ENCODE data around the gene EFHB.
"Not testable (repeated sequence)": the region's sequence is repeated elsewhere in the genome, so short reads cannot be mapped to it uniquely, and the experiment has no call there.

EFHB gene, protein sequence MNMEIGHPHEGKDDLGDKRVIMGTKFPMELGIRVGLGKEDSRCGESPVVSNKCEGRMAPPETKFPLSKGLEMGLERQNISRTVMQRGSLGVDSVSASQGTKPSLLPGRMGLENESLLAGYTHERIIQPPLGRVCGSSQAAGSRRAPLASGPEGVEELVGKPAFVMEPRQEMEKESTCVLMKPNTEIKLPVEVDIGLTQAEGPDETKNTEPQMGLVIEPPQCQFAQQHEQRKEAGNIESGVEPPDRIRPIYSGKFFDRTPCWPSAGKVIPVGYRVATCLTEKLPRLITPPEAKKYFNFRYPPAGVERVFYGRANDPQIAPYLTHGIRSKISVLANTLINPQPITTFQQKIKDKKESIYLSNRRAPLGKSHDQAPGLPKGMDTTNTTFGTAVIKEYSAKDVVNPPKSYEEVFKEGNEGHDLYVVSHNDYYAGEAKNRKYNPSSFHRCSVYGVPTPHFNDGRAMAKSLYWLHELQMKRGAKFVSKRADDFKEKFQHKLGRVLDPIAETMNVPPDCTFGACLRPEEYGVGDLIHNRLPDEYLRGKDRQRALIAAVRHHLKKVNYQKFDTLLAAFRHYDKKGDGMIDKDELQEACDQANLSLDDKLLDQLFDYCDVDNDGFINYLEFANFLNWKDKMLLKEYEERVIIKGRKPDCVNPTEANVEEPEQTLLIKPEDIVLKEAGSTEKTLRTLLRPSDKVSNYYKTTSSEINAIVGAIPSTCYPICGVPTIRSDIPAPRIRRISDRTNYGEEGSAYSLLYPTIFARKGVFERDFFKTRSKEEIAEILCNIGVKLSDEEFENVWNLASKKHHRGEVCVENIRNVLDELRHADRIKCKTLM

DNA sequence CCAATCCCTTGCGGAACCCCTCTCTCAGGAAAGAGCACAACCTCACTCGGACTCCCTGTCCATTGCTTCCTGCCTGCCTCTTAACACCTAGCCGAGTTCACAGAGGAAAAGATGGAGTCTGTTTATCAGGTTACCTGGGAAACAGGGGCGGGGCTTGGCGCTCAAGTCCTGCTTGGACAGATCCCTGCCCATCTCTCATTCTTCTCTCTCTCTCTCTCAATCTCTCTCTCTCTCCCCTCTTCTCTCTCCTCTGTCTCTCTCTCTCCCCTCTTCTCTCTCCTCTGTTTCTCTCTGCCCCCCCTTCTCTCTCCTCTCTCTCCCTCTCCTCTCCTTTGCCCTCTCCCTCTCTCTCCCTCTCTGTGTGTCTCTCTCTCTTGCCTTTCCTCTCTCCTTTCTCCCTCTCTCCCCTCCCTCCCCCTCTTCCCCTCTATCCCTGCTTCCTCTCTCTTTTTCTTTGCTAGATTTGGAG, at the start of gene EFHB:
TSS of gene EFHB (minus strand) at position 120 of the 469 bp plus-strand sequence. CDS start 199 bp downstream, outside the sequence.
- no peak for DNase-seq

DNA sequence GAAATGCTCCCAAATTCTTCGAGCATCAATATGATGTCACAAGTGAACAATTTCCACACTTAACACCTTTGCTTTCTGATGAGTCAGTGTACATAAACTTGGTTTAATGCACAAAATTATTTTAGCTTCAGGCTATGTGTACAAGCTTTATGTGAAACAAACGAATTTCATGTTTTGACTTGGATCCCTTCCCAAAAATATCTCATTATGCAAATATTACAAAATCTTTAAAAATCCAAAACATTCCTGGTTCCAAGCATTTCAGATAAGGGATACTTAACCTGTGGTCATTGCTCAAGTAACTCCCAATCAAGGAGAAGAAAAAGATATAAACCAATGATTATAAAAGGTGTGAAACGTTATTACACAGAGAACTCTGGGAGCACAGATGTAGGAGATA, 38.0 kb upstream of the EFHB start:
- DNase-seq, result no peak

DNA sequence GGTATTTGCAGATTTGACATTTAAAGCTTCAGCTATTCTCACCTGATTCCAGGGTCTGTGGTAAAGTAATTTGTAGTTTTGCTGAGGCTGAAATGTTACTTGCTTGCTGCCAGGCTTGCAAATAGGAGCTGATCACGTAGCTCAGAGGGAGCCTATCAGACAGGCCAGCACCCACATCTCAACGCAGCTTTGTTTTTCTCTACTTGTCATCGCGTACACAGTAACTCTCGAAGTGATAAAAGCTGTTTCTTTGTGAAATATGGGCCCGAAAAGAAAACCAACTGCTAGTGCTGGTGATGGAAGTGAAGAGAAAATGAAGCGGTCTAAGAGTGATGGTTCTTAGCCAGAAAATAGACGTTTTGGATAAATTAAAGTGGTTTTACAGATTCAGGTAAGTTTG, 36.3 kb upstream of the EFHB start:
- no peak for DNase-seq

DNA sequence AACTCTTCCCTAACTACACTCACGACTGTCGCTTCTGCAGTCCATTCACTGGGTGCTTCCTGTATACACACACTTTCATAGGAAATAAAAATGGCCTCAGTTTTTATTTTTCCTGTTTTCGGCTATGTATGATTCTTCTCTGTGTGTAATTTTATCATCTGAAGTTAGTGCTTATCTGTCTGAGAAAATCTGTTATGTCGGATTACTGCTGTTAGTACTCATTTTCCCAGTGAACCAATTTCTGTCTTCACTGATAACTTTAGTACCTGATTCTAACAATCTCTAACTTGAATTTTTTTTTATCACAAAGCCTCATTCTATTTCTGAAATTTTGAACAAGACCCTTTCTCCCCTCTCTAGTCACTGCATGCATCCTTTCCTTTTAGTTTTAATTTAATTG, 33.8 kb upstream of the EFHB start:
- no peak for DNase-seq

DNA sequence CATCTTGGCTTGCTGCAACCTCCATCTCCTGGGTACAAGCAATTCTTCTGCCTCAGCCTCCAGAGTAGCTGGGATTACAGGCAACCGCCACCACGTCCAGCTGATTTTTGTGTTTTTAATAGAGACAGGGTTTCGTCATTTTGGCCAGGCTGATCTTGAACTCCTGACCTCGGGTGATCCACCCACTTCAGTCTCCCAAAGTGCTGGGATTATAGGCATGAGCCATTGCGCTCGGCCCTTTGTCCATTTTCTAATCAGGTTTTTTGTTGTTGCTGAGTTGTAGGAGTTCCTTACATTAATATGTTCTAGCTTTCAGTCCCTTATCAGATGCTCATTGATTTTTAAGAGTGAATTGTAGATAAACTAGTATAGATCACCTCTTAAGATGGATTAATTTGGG, 33.2 kb upstream of the EFHB start:
- DNase-seq, result no peak

DNA sequence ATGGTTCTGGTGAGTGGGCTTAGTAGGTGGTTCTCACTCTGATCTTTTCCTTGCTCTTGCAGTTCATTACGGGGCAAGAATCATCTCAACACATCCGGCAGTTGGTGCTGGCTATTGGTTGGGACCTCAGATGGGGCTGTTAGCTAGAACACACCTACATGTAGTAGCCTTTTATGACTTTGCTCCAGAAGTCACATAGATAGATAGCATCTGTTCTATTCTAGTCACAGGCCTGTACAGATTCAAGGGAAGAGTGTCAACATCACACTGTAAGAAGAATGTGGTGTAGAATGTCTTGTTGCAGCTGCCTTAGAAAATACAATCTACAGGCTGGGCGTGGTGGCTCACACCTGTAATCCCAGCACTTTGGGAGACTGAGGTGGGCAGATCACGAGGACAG, 27.9 kb upstream of the EFHB start:
- DNase-seq, result no peak

DNA sequence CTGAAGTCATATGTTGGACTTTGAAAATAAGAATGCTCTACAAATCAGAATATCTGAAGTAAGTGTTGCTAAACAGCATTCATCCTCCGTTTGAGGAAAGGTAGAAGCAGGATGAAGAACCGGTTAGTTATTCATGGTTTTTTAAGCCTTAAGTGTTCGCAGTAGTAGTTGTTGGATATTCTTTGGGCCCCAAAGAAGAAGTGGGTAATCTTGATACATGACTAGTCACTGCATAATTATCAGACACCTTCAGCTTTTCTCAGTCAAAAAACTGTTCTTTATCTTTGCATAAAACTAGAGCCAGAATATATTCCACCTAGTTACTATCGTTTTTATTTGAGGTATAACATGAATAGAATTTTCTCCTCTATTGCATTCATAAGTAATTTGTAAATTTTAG, 26.7 kb upstream of the EFHB start:
- DNase-seq, result no peak

DNA sequence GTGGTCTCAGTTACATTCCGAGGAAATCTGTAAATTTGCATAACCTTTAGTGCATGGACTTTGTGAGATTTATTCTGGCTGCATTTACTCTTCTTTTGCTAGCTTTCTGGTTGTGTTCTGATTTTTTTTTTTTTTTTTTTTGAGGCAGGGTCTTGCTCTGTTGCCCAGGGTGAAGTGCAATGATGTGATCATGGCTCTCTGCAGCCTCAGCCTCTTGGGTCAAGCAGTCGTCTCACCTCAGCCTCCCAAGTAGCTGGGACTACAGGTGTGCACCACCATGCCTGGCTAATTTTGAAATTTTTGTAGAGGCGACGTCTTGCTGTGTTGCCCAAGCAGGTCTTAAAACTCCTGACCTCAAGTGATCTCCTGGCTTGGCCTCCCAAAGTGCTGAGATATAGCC, 25.5 kb upstream of the EFHB start:
- no peak for DNase-seq

DNA sequence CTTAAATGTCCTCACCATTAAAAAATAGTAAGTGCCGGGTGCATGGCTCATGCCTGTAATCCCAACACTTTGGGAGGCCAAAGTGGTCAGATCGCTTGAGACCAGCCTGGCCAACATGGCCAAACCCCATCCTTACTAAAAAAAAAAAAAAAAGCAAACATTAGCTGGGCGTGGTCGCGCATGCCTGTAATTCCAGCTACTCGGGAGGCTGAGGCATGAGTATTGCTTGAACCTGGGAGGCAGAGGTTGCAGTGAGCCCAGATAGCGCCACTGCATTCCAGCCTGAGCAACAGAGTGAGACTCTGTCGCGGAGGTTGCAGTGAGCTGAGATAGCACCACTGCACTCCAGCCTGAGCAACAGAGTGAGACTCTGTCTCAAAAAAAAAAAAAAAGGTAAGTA, 23.3 kb upstream of the EFHB start:
- not testable (repeated sequence) for DNase-seq

DNA sequence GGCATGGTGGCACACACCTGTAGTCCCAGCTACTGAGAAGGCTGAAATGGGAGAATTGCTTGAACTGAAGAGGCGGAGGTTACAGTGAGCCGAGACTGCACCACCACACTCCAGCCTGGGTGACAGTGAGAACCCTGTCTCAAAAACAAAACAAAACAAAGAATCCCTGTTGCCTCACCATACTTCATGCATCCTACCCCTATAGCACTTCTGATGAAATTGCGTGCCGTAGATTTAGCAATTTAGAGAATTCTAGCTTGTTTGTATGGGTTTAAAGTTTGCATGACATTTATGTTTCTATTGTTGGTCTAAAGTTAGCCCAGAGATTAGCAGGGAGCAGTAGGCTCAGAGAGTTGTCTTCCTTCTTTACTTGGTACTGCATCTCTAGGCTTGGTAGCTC, 20.7 kb upstream of the EFHB start:
- no peak for DNase-seq

DNA sequence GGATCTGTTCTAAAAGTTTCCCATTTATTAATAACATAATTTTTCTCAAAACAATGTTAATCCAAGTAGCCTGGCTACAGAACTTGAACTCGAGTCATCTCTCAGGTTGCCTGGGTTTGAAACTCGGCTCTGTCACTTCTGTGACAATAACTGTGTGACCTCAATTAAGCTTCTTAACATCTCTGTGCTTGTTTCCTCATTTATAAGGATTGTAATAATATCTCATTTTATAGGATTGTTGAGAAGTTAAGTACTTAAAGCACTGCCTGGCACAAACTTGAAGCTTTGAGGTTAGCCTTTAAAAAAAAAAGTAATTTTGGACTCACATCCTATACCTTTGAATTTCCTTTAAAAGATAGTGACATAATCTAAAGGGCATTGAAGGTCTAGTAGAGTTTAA, 16.3 kb upstream of the EFHB start:
- no peak for DNase-seq

DNA sequence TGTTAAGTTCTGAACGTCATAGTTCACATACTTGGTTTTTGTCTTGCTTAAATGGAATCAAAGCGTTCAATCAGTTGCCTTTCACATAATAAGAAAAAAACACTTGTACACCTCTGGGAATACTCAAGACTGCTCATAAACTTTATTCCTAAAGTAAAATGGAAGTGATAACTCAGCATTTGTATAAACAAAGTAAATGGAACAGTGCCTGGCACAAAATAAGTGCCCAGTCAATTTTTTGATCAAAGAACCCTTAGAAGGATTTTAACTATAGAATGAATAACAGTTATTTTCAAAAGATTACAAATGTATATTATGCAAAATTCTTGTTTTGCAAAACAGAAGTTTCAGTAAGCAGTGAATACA, 14.2 kb upstream of the EFHB start:
- no peak for DNase-seq

DNA sequence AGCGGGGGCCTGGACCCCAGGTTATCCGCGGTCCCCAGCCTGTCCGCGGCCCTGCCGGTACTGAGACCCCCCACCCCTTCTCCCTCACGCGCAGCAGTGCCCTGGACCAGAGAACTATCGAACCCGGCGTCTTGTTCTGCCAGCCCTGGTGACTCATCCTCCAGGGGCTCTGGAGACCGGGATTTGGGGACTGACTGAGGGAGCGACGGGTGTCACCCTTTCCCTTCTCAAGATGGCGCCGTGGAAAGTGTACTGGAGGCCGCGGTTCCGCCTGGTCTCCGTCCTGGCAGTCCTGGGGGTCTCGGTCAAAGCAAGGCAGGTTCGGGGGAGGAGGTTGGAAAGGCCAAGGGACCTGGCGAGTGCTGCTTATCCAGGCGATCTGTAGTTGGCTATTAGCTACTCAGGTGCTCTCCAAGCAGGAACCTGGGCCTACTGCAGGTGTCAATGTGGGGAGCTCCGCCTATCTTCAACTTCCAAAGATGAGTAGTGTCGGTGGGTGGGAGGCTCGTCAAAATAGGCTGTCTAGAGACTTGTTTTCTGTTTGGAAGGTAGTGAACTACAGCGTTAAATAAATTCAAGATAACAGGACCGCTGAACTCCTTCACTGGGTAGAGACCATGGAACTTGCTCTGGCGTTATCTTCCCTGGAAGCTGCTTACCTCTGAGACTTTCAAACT, 13.7 kb upstream of the EFHB start:
- peak; percentile 5 for DNase-seq

DNA sequence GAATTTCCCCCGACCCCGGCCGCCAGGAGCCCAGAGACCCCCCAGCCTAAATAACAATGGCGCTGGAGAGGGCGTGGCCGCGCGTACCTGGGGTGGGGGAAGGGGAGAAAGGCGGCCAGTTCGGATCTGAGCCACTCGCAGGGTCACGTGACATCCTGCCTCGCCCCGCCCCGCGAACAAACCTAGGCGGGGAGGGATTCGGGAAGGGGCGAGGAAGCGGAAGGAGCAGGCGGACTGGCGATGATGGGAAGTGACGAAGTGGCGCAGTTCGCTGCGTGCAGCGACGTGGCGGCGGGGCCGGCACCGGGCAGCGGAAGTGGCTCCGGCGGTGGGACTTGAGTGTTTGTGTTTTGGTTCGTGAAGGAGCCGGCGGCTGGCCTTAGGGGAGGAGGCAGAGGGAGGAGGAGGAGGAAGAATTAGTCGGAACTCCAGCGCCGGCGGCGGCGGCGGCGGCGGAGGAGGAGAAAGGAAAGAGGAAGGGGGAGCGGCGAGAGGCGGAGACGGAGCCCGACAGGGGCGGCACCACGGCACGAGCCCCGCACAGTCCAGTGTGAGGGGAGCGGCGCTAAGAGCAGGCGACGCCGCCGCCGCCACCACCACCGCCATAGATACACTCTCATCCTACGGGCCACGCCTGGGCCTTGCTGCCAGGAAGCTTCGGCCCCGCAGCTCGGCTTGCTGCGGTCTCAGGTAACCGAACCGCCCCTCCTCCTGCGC, 13.0 kb upstream of the EFHB start, which contains the start of gene RAB5A:
TSS of gene RAB5A (plus strand) at position 266 of the 717 bp plus-strand sequence. CDS start 3,802 bp downstream, outside the sequence.
- peak; percentile 73 for DNase-seq

DNA sequence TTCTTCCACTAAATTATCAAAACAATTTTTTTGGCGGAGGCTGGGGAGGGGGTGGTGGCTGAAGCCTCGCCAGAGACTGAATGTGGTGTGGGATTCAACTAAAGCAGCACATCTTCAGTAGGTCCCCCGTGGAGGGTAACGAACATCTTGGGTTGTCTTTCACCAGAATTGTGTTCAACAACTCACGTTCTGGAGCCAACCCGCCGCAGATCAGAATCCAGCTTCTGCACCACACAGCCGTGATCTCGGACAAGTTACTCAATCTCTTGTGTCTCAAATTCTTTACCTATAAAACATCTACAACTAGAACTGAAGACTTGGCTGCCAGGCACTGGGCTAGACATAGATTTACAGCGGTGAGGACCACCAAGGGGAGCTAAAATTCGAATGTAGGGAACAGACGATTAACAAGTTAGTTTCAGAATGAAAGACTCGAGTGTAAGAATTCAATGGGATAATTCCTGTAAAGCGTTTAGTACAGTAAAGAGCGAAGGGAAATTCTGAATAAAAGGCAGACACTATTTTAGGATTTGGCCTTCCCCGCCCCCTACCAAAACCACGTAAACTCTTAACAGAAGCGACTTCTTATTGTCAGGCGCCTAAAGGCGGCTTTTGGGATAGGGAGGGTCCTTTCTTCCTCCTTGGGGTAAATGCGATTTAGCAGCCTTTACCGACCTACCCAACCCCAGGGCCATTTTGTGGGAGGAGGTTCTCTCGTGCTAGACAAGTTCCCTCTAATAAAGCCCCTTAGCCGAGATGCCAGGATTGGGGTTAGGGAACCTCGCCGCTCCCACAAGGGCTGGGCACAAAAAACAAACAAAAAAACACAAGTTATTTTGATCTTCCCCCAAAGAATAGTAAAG, 12.2 kb upstream of the EFHB start:
- no peak for DNase-seq

DNA sequence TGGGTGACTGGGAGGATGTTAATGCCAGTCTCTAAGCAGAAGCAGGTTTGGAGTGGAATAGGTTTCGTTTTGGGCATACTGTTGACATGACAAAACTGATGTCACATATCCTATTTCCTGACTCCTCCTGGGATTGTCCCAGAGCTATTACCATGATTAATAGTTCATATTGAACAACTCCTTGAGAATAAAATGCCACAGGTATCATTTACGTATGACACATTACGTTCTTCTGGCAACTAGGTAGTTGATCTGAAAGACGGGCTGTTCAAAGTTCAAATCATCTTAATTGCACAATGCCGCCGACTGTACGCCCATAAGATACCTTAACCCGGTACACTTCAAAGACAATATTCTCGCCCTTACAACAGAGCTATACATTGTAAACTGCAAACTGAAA, 11.5 kb upstream of the EFHB start:
- DNase-seq, result no peak

DNA sequence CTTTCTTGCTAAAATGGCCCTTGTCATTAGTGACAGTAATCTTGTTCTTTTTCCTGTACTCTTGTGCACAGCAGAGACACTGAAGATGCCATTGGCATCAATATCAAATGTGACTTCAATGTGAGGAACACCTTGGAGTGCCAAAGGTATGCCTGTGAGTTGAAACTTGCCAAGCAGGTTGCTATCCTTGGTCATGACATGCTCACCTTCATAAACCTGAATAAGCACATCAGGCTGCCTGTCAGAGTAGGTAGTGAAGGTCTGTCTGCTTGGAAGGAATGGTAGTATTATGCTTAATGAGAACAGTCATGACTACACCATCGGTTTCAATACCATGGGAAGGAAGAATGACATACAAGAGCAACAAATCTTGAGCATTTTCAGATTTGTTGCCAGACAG, 6.6 kb upstream of the EFHB start:
- DNase-seq, result no peak

DNA sequence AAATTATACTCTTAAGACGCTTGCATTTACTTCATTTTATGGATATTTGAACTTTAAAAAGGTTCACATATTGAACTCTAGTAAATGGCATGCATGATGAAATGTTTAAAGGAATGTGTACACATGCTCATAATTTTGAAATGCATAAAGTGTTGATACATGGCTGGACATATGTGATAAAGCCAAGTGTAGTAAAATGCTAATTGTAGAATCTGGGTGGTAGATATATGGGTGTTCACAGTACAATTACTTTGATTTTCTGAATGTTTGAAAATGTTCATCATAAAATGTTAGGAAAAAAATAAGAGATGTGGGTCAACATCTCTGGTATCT, 4.2 kb upstream of the EFHB start:
- no peak for DNase-seq

DNA sequence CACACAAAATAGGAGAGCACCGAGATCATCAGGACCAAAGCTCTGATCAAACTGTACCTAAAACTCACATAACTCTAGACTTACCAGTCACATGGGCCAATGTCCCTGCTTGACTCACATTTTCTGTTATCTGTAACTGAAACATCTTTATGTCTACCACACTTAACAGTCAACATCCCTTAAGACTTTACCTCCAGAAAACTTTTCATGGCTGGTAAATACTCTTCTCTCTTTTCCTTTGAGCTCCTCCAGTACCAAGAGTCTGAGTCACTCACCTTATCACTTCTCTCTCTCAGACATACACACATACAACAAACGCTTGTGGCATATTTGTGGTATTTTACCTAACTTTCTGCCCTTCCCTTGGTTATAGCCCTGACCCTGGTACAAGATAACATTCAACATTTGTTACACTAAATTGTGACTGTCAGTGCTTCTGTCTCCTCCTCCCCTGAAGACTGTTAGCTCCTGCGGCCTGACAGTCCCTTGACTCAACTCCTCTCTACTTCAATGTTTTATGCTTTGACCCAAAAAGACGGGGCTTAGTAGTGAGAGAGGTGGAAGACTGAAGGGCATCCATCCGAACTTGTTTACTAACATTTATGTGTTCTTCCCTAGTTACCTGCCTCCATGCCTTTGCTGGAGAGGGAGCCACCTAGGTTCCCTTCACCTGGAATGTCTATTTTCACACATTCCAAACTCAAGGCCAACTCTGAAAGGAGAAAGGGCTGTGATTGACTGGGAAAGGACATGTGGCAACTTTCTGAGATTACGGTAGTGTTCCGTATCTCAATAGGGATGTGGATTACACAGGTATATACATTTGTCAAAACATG, 3.7 kb upstream of the EFHB start:
- no peak for DNase-seq

DNA sequence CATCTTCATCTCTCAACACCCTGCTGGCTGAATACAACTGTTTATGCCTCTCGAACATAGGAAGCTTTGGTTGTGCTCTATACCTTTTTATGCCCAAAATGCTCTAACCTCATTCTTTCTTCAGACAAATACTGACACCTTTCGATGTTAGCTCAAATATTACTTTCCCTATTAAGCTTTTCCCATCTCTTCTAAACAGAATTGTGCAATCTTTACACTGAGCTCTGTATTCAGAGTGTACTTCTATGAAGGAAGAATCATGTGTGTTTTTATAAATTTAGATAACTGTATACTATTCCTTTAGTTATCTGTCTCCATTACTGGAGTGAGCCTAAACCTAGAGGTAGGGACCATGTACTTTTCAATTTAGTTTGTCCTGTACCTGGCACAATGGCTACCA, 1.6 kb downstream of the EFHB start:
- no peak for DNase-seq

DNA sequence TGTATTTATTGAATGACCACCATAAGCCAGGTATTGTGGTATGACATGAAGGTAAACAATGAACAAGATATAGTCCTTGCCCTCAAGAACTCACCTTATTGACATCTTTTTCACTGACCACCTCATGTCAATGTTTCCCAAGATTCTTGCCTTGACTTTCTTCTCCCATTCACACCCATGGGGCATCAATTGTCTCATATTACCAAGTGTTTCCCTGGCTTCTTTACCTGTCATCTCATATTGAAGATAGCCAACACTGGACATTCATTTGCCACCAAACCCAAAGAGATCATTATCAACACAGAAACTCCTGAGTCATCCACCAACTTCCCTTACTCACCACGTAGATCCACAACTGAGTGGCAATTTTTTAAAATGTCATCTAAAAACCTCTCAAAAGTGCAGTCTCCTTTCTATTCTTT, 2.2 kb downstream of the EFHB start:
- no peak for DNase-seq
